ENCODE measurements around the gene BCAP31.
"Not testable (repeated sequence)": the region's sequence is repeated elsewhere in the genome, so short reads cannot be mapped to it uniquely, and the experiment has no call there.

Gene BCAP31

GRCh38 chrX:153696100-153696499 is 28.1 kb downstream of the BCAP31 start:
- no peaks in the 10 kb centered on the region for H3K27me3 ChIP-seq (ENCODE audit: insufficient read depth, poor library complexity, severe bottlenecking)
- H3K4me3 ChIP-seq (replicated peaks; ENCODE audit: insufficient read depth, low read length), result no peak overlapping the region
- H3K27ac ChIP-seq (replicated peaks), result no peak overlapping the region
- no peak for DNase-seq (ENCODE audit: low read depth in 1 of 2, low spot score in 1 of 2)
- TF ChIP-seq, protein P1, sequence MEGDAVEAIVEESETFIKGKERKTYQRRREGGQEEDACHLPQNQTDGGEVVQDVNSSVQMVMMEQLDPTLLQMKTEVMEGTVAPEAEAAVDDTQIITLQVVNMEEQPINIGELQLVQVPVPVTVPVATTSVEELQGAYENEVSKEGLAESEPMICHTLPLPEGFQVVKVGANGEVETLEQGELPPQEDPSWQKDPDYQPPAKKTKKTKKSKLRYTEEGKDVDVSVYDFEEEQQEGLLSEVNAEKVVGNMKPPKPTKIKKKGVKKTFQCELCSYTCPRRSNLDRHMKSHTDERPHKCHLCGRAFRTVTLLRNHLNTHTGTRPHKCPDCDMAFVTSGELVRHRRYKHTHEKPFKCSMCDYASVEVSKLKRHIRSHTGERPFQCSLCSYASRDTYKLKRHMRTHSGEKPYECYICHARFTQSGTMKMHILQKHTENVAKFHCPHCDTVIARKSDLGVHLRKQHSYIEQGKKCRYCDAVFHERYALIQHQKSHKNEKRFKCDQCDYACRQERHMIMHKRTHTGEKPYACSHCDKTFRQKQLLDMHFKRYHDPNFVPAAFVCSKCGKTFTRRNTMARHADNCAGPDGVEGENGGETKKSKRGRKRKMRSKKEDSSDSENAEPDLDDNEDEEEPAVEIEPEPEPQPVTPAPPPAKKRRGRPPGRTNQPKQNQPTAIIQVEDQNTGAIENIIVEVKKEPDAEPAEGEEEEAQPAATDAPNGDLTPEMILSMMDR (IDR thresholded peaks at IDR 0.05; ENCODE audit: insufficient read depth, low read length), result no peak
- TF ChIP-seq, protein P2, sequence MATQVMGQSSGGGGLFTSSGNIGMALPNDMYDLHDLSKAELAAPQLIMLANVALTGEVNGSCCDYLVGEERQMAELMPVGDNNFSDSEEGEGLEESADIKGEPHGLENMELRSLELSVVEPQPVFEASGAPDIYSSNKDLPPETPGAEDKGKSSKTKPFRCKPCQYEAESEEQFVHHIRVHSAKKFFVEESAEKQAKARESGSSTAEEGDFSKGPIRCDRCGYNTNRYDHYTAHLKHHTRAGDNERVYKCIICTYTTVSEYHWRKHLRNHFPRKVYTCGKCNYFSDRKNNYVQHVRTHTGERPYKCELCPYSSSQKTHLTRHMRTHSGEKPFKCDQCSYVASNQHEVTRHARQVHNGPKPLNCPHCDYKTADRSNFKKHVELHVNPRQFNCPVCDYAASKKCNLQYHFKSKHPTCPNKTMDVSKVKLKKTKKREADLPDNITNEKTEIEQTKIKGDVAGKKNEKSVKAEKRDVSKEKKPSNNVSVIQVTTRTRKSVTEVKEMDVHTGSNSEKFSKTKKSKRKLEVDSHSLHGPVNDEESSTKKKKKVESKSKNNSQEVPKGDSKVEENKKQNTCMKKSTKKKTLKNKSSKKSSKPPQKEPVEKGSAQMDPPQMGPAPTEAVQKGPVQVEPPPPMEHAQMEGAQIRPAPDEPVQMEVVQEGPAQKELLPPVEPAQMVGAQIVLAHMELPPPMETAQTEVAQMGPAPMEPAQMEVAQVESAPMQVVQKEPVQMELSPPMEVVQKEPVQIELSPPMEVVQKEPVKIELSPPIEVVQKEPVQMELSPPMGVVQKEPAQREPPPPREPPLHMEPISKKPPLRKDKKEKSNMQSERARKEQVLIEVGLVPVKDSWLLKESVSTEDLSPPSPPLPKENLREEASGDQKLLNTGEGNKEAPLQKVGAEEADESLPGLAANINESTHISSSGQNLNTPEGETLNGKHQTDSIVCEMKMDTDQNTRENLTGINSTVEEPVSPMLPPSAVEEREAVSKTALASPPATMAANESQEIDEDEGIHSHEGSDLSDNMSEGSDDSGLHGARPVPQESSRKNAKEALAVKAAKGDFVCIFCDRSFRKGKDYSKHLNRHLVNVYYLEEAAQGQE (IDR thresholded peaks at IDR 0.05; ENCODE audit: insufficient replicate concordance, low read depth), result no peak
- TF ChIP-seq POLR2AphosphoS5 (IDR thresholded peaks at IDR 0.05; ENCODE audit: low read depth), result no peak
- TF ChIP-seq GABPA (IDR thresholded peaks at IDR 0.05; ENCODE audit: low read depth), result no peak
- TF ChIP-seq SPI1 (IDR thresholded peaks at IDR 0.05; ENCODE audit: borderline replicate concordance, low read depth), result no peak

- no peak for TF ChIP-seq SPI1 (IDR thresholded peaks at IDR 0.05; ENCODE audit: borderline replicate concordance, low read depth)
- H3K27ac ChIP-seq (replicated peaks), result no peak overlapping the region
- H3K4me3 ChIP-seq (replicated peaks; ENCODE audit: insufficient read depth, low read length), result no peak overlapping the region
- DNase-seq (ENCODE audit: low read depth in 1 of 2, low spot score in 1 of 2), result no peak
- H3K27me3 ChIP-seq (ENCODE audit: insufficient read depth, poor library complexity, severe bottlenecking), result no peaks in the 10 kb centered on the region
These were observed 29.4 kb downstream of the BCAP31 start for GRCh38 chrX:153694687-153695270.

GRCh38 chrX:153694256-153694655 is 29.9 kb downstream of the BCAP31 start:
- not testable (repeated sequence) for H3K4me3 ChIP-seq (replicated peaks; ENCODE audit: insufficient read depth, low read length); H3K27ac ChIP-seq (replicated peaks); DNase-seq (ENCODE audit: low read depth in 1 of 2, low spot score in 1 of 2); H3K27me3 ChIP-seq (ENCODE audit: insufficient read depth, poor library complexity, severe bottlenecking)

DNA sequence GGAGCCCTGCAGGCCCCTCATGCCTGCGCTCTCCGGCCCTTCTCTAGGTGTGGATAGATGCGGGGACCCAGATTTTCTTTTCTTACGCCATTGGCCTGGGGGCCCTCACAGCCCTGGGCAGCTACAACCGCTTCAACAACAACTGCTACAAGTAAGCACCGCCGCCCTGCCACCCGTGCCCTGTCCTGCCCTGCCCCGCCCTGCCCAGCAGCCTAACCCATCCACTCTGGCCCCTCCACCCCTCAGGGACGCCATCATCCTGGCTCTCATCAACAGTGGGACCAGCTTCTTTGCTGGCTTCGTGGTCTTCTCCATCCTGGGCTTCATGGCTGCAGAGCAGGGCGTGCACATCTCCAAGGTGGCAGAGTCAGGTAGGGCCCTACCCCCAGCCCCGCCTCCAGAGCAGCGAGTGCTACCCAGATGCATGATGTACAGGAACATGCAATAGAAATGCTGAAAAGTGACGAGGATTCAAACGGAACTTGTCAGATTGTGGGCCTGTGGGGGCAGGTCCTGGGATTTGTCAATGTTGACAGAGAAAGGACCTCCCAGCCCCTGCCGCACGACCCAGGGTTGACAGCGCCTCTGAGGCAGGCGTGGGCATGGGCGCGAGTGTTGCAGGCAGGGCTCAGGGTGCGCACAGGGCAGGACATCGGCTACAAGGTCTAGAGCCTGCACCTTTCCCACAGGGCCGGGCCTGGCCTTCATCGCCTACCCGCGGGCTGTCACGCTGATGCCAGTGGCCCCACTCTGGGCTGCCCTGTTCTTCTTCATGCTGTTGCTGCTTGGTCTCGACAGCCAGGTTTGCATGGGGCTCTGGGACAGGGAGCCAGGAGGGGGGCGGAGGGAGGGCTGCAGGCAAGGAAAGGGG is 30.7 kb downstream of the BCAP31 start:
- no peak for TF ChIP-seq POLR2AphosphoS5 (IDR thresholded peaks at IDR 0.05; ENCODE audit: low read depth)
- no peak for TF ChIP-seq SPI1 (IDR thresholded peaks at IDR 0.05; ENCODE audit: borderline replicate concordance, low read depth)
- TF ChIP-seq GABPA (IDR thresholded peaks at IDR 0.05; ENCODE audit: low read depth), result no peak
- TF ChIP-seq, protein P2 (IDR thresholded peaks at IDR 0.05; ENCODE audit: insufficient replicate concordance, low read depth), result no peak
- TF ChIP-seq, protein P1 (IDR thresholded peaks at IDR 0.05; ENCODE audit: insufficient read depth, low read length), result no peak
- no peak for DNase-seq (ENCODE audit: low read depth in 1 of 2, low spot score in 1 of 2)
- Histone ChIP-seq H3K27me3 (ENCODE audit: insufficient read depth, poor library complexity, severe bottlenecking) (no peaks in the 10 kb centered on the region), H3K4me3 (replicated peaks; ENCODE audit: insufficient read depth, low read length) (no peak overlapping the region), H3K27ac (replicated peaks) (no peak overlapping the region)

Measured in HL-60 (cell line).